C4-2B (cell line): ENCODE results near the gene MAPK8IP2.
"Not testable (repeated sequence)": the region's sequence is repeated elsewhere in the genome, so short reads cannot be mapped to it uniquely, and the experiment has no call there.

Experiments used
- H3K27ac ChIP-seq: fragments of 450-650 bp; 2 replicates; pipeline ENCODE4 v1.5.1; 2017
- ZFX ChIP-seq: fragments of 450-650 bp; IDR thresholded peaks from 2 replicates; pipeline ENCODE4 v1.6.1; 2017
- TF ChIP-seq, protein P1 (sequence below): fragments of 450-650 bp; conservative IDR thresholded peaks from 2 replicates; pipeline ENCODE4 v1.5.1; 2017; ENCODE audit warnings: mild to moderate bottlenecking

MAPK8IP2 gene

DNA sequence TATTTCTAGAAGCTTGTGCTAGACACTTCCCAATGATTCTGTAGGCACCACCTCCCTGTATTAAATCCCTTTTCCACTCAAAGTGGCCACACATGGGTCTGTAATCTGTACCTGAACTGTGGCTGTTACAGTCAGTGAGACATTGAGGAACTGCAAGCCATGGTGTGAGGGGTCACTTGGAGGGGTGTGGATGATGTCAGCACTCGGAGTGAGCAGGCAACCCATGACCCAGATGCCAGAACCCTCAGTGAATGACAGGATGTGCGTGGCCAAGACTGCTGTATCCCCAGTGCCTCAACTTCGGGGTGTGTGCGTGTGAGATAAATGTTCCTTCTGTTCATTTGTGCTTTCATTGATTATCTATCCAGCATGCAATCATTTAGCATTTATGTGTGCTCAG lies 57.3 kb downstream of the MAPK8IP2 start:
- TF ChIP-seq ZFX: no peak
- H3K27ac ChIP-seq: no peak overlapping the region

DNA sequence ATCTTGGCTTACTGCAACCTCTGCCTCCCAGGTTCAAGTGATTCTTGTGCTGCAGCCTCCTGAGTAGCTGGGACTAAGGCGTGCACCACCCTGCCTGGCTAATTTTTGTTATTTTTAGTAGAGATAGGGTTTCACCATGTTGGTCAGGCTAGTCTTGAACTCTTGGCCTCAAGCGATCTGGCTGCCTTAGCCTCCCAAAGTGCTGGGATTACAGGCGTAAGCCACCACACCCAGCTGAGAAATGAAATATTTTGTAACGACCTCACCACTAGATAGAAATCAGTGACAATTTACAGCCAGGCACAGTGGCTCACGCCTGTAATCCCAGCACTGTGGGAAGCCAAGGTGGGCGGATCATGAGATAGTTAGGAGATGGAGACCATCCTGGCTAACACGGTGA lies 59.1 kb downstream of the MAPK8IP2 start:
- H3K27ac ChIP-seq: not testable (repeated sequence)

DNA sequence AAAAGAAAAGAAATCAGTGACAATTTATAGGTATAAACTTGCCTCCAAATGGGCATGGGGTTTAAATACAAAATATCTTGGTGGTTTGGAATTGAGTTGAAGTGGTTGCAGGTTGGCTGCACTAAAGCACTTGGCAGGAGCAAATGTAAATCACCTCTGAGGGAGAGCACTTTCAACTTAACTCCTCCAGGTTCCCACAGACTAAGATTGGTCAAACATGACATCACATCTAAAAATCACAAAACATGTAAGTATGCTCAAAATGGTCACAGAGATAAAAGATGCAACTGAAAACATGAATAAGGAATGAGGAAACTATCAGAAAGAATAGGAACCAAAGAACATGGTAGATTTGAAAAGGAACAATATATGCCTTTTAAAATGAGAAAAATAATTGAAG lies 59.7 kb downstream of the MAPK8IP2 start:
- no peak for TF ChIP-seq ZFX
- TF ChIP-seq, protein P1, sequence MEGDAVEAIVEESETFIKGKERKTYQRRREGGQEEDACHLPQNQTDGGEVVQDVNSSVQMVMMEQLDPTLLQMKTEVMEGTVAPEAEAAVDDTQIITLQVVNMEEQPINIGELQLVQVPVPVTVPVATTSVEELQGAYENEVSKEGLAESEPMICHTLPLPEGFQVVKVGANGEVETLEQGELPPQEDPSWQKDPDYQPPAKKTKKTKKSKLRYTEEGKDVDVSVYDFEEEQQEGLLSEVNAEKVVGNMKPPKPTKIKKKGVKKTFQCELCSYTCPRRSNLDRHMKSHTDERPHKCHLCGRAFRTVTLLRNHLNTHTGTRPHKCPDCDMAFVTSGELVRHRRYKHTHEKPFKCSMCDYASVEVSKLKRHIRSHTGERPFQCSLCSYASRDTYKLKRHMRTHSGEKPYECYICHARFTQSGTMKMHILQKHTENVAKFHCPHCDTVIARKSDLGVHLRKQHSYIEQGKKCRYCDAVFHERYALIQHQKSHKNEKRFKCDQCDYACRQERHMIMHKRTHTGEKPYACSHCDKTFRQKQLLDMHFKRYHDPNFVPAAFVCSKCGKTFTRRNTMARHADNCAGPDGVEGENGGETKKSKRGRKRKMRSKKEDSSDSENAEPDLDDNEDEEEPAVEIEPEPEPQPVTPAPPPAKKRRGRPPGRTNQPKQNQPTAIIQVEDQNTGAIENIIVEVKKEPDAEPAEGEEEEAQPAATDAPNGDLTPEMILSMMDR: no peak
- H3K27ac ChIP-seq: no peak overlapping the region
